ENCODE data around the gene ITPR3.
"Not testable (repeated sequence)": the region's sequence is repeated elsewhere in the genome, so short reads cannot be mapped to it uniquely, and the experiment has no call there.

ITPR3 gene

DNA sequence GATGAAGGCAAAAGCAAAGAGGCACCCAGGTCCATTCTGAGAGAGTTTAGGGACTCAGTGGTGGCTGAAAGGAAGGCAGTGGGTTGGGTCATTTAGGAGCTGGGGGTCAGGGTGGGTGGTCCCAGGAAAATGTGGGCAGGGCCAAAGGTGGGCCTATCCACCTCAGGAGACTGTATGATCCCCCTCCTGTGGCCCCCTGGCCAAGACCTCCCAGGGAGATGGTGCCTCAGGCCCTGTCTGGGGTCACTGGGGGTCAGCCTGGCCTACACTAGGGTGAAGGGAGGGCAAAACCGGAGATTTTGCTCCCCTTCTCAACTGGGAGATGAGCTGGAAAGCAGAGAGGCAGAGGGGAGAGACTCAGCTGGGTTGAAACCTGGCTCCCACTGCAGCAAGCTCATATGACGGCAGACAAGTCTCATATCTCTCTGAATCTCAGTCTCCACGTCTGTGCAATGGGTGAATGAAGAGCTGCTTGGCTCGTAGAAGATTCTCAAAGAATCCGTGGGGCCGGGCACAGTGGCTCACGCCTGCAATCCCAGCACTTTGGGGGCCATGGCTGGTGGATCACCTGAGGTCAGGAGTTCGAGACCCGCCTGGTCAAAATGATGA is 29.6 kb upstream of the ITPR3 start:
- no peak for DNase-seq

DNA sequence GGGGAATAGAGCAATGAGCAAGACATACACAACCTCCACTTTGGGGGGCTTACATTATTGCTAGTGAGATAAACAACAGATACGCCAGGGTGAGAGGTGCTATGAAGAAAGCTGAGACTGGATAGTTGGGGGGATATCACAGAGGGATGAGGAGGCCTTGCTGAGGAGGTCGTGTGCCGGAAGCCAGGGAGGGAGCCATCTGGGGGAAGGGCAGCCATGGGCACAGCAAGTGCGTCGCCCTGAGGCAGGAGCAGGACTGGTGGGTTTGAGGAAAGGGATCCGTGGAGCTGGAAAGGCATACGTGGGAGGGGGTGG is 28.9 kb upstream of the ITPR3 start:
- no peak for DNase-seq

DNA sequence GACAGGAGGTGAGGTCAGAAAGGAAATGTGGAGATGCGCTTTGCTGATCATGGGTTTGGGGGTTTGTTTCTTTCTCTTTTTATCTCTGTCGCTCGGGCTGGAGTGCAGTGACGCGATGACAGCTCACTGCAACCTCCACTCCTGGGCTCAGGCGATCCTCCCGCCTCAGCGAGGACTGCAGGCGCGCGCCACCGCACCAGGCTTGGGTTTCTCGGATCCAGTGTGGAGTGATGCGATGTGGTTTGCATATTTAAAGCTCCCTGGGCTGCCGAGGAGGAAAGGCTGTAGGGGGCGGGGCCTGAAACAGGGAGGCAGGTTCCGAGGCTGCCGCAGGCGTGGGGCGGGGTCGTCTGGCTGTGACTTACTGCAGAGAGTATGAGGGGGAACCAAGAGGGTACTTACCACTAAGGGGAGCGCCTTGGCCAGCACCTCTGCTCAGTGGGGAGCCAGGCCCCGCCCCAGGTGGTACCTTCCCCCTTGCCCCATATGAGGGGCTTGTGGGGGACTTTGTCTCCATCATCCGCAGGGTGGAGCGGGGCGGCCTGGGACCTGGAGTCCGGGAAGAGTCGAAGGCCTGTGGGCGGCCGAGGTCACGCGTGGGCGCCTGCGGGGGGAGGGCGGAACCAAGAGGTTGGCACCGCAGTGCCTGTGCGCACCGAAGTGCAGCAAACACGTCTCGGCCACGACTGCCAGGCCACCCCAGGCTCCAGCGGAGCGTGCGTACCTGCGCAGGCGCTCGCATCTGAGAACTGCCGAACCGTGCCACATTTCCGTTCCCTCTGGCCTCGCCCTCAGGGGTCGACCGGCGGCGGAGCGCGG is 28.3 kb upstream of the ITPR3 start:
- DNase-seq = peak; percentile 43 to 44

DNA sequence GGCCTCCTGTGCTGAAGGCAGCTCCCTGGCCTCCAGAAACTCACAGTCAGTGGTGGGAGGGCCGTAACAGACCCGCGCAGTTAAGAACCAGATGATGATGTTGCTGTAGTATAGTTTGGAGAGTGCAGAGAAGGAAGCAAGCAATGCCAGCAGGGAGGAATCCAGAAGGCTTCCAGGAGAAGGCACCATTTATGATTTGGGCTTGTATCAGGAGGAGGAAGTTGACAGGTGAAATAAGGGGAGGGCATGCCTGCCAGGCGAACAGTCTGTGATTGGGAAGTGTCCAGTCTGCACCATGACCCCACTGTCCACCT is 27.8 kb upstream of the ITPR3 start:
- DNase-seq = no peak

DNA sequence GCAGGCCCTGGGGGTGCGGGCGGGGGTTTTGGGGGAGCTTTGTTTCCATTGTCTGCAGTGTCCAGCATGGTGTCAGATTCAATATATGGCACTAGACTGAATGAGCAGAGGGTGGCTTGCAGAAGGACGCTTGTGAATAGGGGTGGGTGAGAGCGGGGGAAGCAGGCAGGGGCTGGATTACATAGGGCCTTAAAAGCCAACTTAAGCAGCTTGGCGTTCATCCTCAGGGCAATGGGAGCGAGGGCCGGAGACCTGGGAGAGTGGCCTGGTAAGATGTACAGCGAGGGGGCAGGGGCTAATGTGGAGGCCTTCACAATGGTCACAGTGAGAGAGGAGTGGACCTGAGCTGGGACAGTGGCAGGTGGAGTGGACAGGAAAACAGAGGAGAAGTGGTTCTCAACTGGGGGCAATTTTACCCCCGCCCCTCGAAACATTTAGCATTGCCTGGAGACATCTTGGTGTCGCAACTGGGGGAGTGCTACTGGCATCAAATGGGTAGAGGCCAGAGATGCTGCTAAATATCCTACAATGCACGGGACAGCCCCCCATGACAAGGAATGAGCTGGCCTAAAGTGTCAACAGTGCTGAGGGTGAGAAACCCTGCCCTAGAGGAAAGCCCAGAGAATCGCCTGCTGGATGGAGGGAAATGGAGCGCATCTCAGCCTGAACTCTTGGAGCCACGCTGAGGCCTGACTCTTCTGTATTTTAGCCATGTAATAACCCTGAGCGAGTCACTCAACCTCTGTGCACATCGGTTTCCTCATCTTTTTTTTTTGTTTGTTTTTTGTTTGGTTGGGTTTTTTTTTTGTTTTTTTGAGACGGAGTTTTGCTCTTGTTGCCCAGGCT is 25.9 kb upstream of the ITPR3 start:
- DNase-seq = no peak

DNA sequence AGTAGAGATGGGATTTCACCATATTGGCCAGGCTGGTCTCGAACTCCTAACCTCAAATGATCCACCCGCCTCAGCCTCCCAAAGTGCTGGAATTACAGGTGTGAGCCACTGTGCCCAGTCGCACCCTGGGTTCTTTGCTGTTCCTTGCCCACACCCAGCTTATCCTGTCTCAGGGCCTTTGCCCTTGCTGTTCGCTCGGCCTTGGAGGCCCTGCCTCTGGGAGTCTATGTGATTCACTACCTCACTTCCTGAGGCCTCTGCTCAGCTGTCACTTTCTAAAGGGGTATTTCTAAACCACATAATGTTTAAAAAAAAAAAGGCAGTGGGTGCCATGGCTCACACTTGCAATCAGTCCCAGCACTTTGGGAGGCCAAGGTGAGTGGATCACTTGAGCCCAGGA is 24.2 kb upstream of the ITPR3 start:
- not testable (repeated sequence) for DNase-seq

DNA sequence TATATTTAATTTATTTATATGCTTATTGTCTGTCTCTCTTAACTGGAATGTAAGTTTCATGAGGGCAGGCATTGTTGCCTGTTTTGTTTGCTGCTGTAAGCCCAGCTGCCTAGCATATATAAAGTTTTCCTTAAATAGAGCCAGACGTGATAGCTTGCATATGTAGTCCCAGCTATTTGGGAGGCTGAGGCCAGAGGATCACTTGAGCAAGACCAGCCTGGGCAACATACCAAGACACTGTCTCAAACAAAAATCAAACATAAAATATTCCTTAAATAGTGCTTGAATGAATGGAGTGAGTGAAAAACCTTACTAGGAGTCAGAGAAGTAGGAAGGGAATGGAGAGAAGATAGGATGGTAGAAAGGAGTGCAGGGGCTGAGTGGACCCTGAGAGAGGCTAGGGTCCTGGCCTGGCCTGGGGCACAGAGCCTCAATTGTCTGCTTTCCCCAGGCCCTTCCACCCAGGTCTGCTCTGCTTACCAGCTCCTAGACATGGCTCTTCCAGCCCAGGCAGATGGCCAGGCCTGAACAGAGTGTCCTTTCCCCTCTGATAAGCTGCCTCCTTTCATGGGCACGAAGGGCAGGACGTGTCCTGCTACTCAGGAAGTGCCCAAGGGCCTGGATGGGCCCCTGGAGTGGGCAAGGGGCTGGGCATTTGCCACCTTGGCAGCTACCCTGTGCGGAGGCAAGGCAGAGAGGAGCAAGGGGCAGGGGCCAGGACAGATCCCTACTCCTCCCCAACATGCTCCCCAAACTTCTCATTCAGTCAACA is 23.4 kb upstream of the ITPR3 start:
- no peak for DNase-seq

DNA sequence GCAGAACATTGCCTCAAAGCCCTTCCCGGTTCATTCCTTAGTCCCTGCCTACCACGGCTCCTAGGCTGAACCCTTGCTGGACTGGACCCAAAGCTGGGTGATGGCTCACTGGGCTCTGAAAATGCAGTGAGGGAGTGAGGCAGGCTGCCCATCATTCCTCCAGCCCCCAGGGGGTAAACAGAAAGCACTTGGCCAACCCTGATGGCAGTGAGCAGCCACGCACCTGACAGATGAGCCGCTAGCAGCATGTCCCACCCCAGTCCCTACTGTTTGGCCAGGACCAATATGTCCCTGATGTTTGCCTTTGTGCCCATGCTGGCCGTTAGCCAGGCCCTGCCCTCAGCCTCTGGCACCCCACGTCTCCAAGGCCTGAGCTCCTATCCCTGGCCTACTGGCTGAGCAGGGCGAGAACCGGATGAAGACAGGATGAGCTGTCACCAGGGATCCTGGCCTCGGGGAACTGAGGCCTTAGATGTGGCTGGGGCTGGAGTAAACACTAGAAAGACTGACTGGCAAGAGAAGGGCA is 21.6 kb upstream of the ITPR3 start:
- DNase-seq = no peak

DNA sequence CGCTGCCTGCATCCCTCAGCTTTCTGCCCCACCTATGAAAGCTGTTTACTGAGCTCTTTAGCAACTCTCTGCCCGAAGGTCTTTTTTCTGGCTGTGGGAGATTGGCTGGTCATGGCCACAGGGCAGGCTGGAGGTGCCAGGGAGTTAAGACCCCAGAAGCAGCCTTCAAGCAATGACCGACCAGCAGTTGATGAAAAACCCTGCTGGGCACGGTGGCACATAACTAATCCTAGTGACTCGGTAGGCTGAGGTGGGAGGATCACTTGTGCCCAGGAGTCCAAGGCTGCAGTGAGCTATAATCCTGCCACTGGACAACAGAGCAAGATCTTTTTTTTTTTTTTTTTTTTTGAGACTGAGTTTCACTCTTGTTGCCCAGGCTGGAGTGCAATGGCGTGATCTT is 20.4 kb upstream of the ITPR3 start:
- no peak for DNase-seq

DNA sequence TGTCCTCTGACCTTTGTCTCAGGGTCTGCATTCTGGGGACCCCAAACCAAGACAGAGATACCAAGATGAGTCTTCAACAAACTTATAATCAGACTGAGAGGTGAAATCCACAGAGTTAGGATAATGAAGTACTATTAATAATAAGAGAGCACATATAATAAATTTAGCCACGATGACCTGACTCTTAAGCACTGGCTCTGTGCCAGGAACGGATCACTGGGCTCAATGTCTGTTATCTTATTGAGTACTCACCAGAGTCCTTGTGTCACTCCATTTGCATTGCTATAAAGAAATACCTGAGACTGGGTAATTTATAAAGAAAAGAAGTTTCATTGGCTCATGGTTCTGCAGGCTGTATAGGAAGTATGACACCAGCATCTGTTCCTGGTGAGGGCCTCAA is 18.9 kb upstream of the ITPR3 start:
- DNase-seq = no peak

DNA sequence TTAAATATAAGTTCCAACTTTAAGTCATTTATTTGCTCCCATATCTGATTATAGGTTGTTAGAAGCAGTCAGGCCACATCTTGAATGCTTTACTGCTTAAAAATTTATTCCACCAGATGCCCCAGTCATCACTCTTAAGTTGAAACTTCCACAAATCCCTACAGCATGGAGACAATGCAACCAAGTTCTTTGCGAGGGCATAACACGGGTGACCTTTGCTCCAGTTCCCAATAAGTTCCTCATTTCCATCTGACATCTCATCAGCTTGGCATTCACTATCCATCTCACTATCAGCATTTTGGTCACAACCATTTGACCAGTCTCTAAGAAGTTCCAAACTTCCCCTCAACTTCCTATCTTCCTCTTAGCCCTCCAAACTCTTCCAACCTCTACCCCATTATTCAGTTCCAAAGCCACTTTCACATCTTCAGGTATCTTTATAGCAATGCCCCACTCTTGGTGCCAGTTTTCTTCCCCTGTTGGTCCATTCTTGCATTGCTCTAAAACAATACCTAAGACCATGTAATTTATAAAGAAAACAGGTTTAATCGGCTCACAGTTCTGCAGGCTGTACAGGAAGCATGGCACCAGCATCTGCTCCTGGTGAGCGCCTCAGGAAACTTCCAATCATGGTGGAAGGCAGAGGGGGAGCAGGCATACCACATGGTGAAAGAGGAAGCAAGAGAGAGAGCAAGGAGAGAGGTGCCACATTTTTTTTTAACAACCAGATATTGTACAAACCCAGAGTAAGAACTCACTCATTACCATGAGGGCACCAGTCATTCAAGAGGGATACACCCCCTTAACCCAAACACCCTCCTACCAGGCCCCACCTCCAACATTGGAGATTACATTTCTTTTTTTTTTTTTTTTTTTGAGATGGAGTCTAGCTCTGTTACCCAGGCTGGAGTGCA is 15.9 kb upstream of the ITPR3 start:
- DNase-seq = no peak

DNA sequence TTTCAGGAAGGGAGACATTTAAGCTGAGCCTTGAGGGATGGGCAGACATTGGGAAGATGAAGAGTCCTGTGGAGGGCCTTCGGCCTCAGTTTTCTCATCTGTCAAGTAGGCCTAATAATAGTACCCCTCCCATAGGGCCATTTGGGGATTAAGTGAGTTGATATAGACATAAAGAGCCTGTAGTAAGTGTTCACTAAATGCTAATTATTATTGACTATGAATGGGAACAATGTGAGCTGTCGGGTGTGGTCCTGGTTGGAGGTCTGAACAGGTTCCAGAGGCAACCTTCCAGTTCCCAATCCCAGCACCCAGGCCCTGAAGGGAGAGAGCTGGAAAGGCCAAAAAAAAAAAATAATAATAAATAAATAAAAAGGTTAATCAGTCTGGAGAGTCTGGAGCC is 14.5 kb upstream of the ITPR3 start:
- DNase-seq = no peak

DNA sequence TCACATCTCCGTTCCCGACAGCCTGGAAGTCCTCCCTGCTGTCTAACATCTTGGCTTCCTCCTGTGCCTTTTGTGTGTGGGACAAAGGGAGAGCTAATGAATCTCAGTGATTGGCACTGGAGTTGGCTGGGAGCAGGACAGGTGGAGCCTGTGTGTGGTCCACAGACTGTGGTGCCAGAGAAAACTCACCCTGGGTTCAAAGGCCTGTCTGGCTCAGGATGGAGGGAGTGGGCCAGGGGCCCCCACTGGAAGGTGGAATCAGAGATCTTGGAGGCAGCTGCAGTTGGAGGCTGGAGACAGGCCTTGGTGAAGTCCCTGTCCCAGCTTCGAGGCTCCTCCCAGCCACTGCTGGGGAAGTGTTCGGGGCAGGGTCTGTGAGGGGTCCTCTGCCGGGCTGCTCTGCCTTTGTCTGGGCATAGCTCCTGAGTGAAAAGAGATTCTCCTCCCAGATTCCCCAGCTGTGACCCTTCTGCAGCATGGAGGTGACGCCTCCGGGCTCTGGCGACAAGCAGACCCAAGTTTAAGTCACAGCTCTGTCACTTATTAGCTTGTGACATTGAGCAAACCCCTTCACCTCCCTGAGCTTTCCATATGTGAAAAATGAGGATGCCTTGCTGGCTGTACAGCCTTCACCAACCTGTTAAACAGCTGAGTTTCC is 13.9 kb upstream of the ITPR3 start:
- no peak for DNase-seq

DNA sequence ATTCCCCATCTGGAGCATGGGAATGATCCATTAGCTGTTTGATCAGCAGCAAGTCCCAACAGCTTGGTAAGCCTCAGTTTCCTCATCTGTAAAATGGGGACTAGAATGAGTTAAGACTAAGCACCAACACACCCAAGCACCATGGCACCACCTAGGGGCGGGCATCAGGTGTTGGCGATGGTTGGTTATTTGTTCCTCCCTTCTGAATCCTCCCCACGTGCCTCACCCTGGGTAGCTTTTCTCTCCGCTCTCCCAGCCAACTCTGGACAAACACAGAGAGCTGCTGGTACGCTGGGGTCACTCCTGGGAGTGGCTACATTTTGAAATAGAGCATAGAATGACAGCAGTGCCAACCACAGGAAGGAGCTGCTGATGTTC is 13.3 kb upstream of the ITPR3 start:
- DNase-seq = peak in 1 of 2 experiments; percentile 32

DNA sequence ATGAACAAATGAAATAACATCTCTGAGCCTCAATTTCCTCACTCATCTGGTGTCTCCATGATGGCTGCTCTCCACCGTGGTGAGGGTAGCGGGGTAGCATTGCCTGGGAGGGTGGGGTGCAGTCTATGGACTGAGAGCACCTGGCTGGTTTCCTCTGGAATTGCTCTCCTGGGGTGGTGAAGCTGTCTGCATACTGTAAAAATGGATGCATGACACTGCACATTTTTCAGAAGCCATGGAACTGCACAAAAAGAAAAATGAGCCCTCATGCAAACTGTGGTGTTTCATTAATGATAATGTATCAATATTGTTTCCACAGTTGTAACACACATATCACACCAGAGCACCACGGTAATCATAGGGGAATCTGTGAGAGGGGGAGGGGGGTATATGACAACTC is 12.1 kb upstream of the ITPR3 start:
- DNase-seq = no peak

DNA sequence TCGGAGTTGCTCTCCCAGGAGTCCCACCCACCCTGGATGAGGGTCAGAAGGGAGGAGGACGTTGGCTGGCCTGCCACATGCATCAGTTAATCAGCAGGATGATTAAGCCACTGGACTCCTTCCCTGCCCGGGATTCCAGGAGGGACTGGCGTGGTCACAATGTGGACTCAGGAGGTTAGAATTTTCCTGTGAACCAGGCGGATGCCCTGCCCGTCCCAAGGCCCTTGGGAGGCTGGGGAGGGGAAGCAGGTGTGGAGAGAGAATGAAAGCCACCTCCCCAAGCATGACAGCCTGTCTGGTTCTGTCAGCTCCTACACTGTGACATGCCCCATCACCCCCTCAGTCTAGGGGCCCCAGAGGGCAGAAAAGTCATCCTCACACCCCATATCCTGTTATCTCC is 11.6 kb upstream of the ITPR3 start:
- DNase-seq = no peak

DNA sequence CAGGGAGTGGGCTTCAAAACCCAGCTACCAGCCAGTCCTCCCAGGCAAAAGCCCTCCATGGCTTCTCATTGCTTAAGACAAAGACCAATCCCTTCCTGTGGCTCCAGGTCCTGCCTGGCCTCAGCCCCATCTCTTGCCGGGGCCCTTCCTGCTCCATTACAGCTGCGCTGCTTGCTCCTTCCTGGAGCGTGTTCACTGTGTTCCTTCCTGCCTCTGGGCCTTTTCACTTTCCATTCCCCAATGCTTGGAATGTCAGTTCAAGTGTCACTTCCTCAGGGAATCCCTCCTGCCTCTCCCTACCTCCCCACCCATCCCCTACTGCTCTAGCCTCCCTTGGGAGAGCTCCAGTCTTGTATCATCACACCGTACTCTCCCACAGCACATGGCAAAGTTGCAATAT is 11.1 kb upstream of the ITPR3 start:
- no peak for DNase-seq

DNA sequence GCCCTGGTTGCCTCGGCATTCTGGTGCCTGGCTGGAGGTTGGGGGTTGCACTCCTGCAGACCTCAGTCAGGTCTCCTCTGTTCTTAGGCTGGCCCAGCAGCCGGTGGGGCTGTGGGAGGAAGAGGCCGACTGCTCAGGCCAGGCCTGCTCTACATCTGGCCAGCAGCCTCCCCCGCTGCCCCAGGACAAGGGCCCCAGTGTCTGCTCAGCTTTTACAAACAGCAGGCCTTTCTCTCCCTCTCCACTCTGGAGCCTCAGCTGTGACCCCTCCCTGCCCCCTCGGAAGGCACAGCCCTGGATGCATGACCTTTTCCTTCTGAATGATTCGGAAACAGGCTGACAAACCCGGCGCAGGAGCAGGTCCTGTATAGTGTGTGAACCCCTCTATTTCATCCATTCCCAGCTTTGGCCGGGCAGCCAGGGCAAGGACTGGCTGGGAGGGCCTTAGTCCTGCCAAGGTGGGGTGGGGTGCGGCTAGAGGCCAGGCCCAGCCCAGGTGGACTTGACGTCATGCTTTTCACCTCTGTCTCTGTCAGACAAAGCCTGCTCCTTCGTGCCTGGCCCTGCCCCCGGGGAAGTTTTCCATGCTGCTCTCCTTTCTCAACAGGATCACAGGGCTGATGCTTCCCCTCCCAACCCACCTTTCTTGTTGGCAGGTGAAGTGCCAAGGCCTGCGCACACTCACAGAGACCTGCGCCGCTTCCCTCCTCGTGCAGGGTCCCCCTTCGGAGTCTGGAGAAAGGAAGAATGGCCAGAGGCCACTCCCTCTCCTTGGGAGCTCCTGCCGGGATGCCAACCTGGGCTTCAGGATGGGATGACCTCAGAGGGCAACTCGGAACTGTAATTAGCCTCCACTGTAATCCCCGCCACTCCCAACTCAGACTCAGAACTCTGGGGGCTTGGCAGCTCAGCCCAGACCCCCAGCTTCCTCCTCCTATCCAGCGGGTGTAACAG is 10.1 kb upstream of the ITPR3 start:
- no peak for DNase-seq

DNA sequence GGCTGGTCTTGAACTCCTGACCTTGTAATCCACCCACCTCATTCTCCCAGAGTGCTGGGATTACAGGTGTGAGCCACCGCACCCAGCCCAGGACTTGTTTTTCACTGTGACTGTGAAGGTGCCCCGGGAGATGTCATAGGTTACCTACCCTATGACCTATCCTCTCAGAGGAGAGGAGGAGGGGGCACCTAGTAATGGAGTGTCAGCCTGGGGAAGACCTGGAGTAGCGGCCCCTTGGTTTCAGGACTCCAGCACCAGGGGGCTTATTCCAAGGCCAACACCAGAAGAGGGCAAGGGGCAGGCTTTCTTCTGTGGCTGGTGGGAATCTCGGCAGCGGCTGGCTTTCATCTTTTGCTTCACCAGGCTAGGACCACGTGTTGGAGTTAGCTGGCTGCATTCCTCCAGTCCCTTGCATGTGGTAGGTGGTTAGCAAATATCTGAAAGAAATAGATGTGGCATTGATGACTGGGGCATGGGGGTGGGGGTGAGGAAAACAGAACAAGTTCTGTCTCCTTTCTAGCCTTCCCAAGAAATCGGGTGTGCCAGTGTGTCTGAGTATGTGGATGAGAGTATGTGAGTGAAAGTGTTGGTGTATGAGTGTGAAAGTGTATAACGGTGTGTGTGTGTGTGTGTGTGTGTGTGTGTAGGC is 7.9 kb upstream of the ITPR3 start:
- DNase-seq = no peak

DNA sequence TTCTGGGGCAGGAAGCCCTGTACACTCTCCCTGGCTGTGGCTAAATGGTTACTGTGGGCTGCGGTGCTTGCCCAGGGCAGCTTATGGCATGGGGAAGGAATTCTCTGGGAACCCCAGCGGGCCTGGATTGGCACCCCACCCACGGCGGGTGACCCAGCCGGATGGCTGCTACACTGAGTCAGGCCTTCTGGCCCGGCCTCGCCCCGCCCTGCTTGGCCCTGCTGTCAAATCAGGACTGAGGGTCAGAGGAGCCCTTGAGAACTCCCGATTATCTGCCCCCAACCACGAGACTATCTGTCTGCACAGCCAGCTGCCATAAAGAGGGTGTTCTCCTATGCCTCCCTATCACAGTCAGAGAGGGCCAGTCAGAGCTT is 7.3 kb upstream of the ITPR3 start:
- DNase-seq = no peak
